GM06990 (cell line): Measurements from ENCODE around the gene ZNF730.
"Not testable (repeated sequence)": the region's sequence is repeated elsewhere in the genome, so short reads cannot be mapped to it uniquely, and the experiment has no call there.

Source experiments
- DNase-seq: peaks from one replicate; pipeline ENCODE4 v3.0.0-alpha.2; 2011; ENCODE audit not compliant: insufficient read length; ENCODE audit errors: extremely low read depth
- H3K27me3 ChIP-seq: replicated peaks from 2 replicates; pipeline ENCODE4 v1.6.0; 2011; ENCODE audit warnings: low read length; ENCODE audit not compliant: control insufficient read depth, insufficient read depth
- H3K36me3 ChIP-seq: 2 replicates; pipeline ENCODE4 v1.5.1; 2011; ENCODE audit warnings: low read length; ENCODE audit not compliant: control insufficient read depth, insufficient read depth
- H3K4me3 ChIP-seq: replicated peaks from 2 replicates; pipeline ENCODE4 v1.5.1; 2011; ENCODE audit warnings: low read depth, mild to moderate bottlenecking, control low read depth, low read length
- CTCF ChIP-seq: IDR thresholded peaks from 2 replicates; pipeline ENCODE4 v1.5.1; 2011; ENCODE audit warnings: low read length, control low read depth, mild to moderate bottlenecking, inconsistent platforms; ENCODE audit not compliant: insufficient read depth, poor library complexity, severe bottlenecking

The ZNF730 gene

GRCh38 chr19:23095418-23095817 lies 21.4 kb upstream of the ZNF730 start:
- H3K27me3 ChIP-seq = no peaks in the 10 kb centered on the region
- H3K4me3 ChIP-seq = no peak overlapping the region
- H3K36me3 ChIP-seq = peaks cover 3% of the 10 kb centered on the region
- TF ChIP-seq CTCF = no peak
- no peak for DNase-seq

GRCh38 chr19:23098286-23098685 lies 18.5 kb upstream of the ZNF730 start:
- no peak for DNase-seq
- H3K4me3 ChIP-seq = no peak overlapping the region
- no peaks in the 10 kb centered on the region for H3K27me3 ChIP-seq
- H3K36me3 ChIP-seq = peaks cover 3% of the 10 kb centered on the region
- TF ChIP-seq CTCF = no peak

- H3K36me3 ChIP-seq = peaks cover 3% of the 10 kb centered on the region
Measured at GRCh38 chr19:23098988-23099387, 17.8 kb upstream of the ZNF730 start.

GRCh38 chr19:23099966-23100365 lies 16.9 kb upstream of the ZNF730 start:
- peaks cover 3% of the 10 kb centered on the region for H3K36me3 ChIP-seq
- TF ChIP-seq CTCF = no peak
- H3K4me3 ChIP-seq = no peak overlapping the region
- H3K27me3 ChIP-seq = no peaks in the 10 kb centered on the region
- no peak for DNase-seq

More at GRCh38 chr19:23098988-23099387, 17.8 kb upstream of the ZNF730 start:
- no peak overlapping the region for H3K4me3 ChIP-seq
- H3K27me3 ChIP-seq = no peaks in the 10 kb centered on the region
- DNase-seq = no peak
- TF ChIP-seq CTCF = no peak

- Histone ChIP-seq H3K36me3 (peaks cover 2% of the 10 kb centered on the region), H3K4me3 (no peak overlapping the region), H3K27me3 (no peaks in the 10 kb centered on the region)
- no peak for DNase-seq
- TF ChIP-seq CTCF = no peak
Measured at GRCh38 chr19:23101241-23101640, 15.6 kb upstream of the ZNF730 start.

- DNase-seq = no peak
- TF ChIP-seq CTCF = no peak
- Histone ChIP-seq H3K36me3 (no peaks in the 10 kb centered on the region), H3K4me3 (no peak overlapping the region), H3K27me3 (no peaks in the 10 kb centered on the region)
Measured at GRCh38 chr19:23118400-23118799, 1.6 kb downstream of the ZNF730 start.

- not testable (repeated sequence) for H3K27me3 ChIP-seq, DNase-seq, H3K36me3 ChIP-seq, H3K4me3 ChIP-seq
Measured at GRCh38 chr19:23134211-23134610, 17.4 kb downstream of the ZNF730 start.
